Epithelial cell of proximal tubule (primary cell): ENCODE results near the gene KCNQ1OT1. TPM values are rescaled to one million over a fixed set of nuclear protein-coding genes. Genes with fewer than 3 reads are reported as not detected.

ENCODE experiments used
- DNase-seq: peaks from one replicate; pipeline ENCODE4 v3.0.0-alpha.2; 2011; ENCODE audit warnings: low read depth
- H3K4me3 ChIP-seq: 2 replicates; pipeline ENCODE4 v1.5.1; 2011; ENCODE audit warnings: low read depth, mild to moderate bottlenecking, low read length
- total RNA-seq: library from RNA; depleted of rRNA; stranded (reverse); fragments of >200 nt; gene quantifications from 2 replicates; pipeline ENCODE4 v1.2.3, GENCODE V29; 2015
- TF ChIP-seq, protein P1 (sequence below): conservative IDR thresholded peaks from 2 replicates; pipeline ENCODE4 v1.5.1; 2012; ENCODE audit warnings: low read depth, mild to moderate bottlenecking, low read length

Gene KCNQ1OT1
- total RNA-seq, 1 donor from 2014 or later = 0.63 TPM

DNA sequence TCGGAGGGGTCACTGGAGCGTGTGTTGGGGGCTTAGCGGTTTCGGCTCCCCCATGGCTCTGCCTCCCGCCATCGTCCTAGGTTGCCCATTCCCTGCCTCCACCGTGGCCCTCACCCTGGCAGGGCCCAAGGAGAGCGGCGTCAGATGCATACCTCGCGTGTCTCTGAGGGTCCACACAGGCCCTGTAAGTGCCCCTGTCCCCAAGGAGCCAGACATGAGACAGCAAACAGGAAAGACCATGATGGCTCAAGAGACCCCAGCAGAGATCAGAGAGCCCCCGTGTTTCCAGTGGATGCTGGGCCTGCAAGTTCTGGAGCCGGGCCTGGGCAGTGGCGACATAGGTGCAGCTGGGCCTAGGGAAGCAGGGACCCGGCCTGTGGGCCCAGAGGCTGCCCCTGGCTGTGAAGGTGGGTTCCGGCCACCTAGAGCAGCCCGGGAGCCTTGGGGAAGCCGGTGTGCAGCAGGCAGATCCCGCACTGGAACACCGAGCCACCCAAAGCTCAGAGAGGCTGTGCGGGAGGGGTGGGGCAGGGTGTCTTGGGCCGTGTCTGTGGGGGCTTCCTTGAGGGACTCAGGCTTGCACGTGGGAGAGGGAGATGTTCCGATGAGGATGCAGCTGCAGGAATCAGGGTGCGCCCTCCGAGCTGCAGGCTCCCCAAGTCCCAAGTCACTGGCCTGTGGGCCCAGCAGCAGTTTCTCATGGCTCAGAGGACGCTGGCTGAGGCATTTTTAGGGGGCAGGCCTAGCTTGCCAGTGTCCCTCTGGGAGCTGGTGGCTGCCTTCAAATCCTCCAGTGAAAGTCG is 126.4 kb downstream of the KCNQ1OT1 start:
- DNase-seq = no peak
- no peak overlapping the region for H3K4me3 ChIP-seq
- TF ChIP-seq, protein P1, sequence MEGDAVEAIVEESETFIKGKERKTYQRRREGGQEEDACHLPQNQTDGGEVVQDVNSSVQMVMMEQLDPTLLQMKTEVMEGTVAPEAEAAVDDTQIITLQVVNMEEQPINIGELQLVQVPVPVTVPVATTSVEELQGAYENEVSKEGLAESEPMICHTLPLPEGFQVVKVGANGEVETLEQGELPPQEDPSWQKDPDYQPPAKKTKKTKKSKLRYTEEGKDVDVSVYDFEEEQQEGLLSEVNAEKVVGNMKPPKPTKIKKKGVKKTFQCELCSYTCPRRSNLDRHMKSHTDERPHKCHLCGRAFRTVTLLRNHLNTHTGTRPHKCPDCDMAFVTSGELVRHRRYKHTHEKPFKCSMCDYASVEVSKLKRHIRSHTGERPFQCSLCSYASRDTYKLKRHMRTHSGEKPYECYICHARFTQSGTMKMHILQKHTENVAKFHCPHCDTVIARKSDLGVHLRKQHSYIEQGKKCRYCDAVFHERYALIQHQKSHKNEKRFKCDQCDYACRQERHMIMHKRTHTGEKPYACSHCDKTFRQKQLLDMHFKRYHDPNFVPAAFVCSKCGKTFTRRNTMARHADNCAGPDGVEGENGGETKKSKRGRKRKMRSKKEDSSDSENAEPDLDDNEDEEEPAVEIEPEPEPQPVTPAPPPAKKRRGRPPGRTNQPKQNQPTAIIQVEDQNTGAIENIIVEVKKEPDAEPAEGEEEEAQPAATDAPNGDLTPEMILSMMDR = no peak

DNA sequence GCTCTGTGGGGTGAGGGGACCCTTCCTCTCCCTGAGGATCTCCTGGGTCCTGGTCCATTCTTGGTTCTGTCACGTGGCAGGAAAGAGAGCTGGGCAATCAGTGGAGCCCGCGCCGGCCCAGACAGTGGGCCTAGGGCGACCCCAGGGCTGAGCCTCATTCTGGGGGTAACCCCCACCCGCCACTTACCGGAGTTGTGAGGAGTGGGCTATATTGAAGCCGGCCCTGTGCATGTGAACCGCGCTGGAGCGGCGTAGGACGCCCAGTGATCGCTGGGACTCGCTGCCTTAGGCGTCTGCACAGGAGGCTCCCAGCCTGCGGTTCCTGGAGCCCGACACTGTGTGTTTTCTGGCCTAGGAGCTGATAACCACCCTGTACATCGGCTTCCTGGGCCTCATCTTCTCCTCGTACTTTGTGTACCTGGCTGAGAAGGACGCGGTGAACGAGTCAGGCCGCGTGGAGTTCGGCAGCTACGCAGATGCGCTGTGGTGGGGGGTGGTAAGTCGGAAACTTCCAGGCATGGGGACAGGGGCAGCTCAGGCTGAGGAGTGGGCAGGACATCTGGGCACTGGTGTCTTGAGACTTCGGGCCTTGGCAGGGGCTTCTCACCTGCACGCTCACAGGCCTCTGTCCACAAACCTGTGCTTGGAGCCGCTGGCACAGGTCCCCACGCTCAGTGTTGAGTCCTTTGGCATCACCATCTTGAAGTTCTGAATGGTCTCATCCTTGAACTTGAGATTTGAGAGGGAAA is 127.1 kb downstream of the KCNQ1OT1 start:
- H3K4me3 ChIP-seq = no peak overlapping the region

DNA sequence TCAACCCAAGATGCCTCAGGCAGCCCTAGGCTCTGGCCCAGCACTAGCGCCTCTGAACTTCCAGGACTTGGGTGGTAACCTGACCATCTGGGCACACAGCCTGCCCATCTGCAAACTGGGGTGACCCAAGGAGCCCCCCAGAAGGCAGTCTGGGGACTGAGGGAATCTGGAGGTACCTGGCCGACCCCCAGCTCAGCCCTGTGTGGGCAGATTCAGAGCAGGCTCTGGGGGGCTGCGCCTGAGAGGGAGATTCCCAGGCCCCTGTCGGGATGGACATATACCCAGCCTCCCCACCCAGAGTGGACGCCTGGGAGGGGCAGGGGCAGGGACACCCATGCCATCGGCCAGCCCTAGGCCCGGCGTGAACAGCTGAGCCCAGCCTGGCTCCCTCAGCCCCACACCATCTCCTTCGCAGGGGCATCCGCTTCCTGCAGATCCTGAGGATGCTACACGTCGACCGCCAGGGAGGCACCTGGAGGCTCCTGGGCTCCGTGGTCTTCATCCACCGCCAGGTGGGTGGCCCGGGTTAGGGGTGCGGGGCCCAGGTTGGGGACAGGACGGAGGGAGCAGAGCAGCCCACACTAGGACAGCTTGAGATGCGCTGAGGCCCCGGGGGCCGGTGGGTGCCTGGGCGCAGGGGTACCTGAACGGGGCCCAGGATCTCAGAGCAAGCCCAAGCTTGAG is 128.1 kb downstream of the KCNQ1OT1 start:
- TF ChIP-seq, protein P1 = no peak
- DNase-seq = no peak
- no peak overlapping the region for H3K4me3 ChIP-seq

More for the DNA sequence above, 127.1 kb downstream of the KCNQ1OT1 start:
- DNase-seq = no peak
- TF ChIP-seq, protein P1 = no peak

DNA sequence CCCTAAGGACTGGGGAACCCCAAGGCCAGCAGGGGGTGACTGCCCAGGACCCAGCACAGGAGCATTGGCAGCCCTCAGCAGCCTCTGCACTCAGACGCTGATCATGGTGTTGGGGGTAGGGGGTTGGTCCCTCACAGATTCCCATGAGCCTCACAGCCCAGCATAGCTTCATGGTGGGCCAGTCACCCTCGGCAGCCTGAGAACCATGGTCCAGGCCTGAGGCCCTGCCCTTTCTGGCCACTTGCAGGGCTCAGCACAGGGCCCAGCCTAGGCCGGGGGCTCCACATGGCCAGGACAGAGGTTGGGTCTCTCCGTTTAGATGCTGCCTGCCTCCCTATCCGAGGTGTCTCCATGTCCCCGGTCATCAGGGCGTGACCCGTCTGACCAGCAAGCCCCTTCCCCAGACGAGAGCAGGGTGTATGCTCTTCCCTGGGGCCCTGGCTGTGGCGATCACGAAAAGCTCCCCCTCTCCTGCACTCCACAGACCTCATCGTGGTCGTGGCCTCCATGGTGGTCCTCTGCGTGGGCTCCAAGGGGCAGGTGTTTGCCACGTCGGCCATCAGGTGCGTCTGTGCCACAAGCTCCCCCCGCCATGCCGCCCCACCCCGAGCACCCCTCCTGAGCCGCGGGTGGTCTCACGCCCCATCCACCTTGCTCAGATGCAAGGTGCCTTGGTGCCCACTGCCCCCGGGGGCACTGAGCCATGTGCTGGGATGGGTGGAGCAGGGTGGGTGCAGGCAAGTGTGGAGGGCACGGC is 128.8 kb downstream of the KCNQ1OT1 start:
- no peak overlapping the region for H3K4me3 ChIP-seq
- no peak for DNase-seq
- TF ChIP-seq, protein P1 = no peak

DNA sequence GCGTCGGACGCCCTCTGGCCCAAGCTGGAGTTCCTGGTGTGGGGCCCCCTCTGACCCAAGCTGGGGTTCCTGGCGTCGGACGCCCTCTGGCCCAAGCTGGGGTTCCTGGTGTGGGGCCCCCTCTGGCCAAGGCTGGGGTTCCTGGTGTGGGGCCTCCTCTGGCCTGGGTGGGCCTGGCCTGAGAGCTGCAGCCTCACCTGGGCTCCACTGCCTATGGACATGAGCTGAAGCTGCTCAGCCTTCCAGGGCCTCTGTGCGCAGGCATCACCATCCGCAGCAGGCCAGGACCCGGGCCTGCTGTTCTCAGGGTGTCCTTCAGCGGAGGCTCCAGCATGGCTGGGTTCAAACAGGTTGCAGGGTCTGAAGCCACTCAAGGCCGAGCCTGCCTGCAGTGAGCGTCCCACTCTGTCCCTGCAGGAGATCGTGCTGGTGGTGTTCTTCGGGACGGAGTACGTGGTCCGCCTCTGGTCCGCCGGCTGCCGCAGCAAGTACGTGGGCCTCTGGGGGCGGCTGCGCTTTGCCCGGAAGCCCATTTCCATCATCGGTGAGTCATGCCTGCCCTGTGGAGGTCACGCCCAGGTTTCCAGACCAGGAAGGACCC is 129.5 kb downstream of the KCNQ1OT1 start:
- TF ChIP-seq, protein P1 = no peak
- H3K4me3 ChIP-seq = no peak overlapping the region
- no peak for DNase-seq

DNA sequence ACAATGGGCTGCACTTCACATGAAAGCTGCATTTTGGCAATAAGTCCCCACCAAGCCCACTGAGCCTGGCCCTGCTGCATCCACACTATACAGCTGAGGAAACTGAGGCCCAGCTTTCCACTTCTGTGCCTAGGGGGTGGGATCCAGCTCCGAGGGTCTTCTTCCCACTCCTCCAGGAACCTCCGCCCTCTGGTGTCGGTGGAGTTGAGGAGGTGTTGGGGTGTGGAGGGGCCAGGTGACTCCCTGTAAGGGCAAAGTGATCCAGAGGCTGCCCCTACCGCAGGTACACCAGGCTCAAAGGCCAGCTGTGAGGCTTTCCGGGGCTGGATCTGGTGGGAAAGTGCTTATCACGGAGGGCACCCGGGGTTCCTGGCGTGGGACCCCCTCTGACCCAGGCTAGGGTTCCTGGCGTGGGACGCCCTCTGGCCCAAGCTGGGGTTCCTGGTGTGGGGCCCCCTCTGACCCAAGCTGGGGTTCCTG is 130.0 kb downstream of the KCNQ1OT1 start:
- H3K4me3 ChIP-seq = no peak overlapping the region
- TF ChIP-seq, protein P1 = no peak
- DNase-seq = no peak
